ENCODE measurements around the gene TECR. TPM values are rescaled to one million over a fixed set of nuclear protein-coding genes. Genes with fewer than 3 reads are reported as not detected.
A peak's percentile ranks its signal among the peaks of the same experiment; 100 is the strongest.

Gene TECR
- total RNA-seq, 1 experiment from 2014 or later, result 164 TPM

- H3K23ac ChIP-seq (ENCODE audit: insufficient read length, low read depth, low read length), result no peak overlapping the region
- no peaks in the 10 kb centered on the region for H3K79me2 ChIP-seq (ENCODE audit: insufficient read depth, low read length)
- H3K56ac ChIP-seq (ENCODE audit: insufficient read length, low read depth, low read length), result no peak overlapping the region
- H4K91ac ChIP-seq (ENCODE audit: insufficient read length, low read depth, low read length), result no peak overlapping the region
- DNase-seq, result peak; percentile 69
- H3K9ac ChIP-seq (ENCODE audit: extremely low read depth, insufficient read length, low read length), result no peak overlapping the region
- H4K5ac ChIP-seq (ENCODE audit: insufficient read length, low read depth, low read length), result no peak overlapping the region
- H3K79me1 ChIP-seq (ENCODE audit: insufficient read depth, low read depth, low read length, poor library complexity, severe bottlenecking), result no peaks in the 10 kb centered on the region
- no peak overlapping the region for H3K4me3 Mint-ChIP-seq
- H4K20me1 ChIP-seq (ENCODE audit: control insufficient read depth, insufficient read depth, insufficient read length), result no peaks in the 10 kb centered on the region
- no peak overlapping the region for H2BK120ac ChIP-seq (ENCODE audit: low read depth, low read length, poor library complexity, severe bottlenecking)
- no peak overlapping the region for H4K8ac ChIP-seq (replicated peaks; ENCODE audit: insufficient read length, low read depth, low read length)
- H3K14ac ChIP-seq (ENCODE audit: insufficient read depth, low read length), result no peak overlapping the region
- H3K36me3 Mint-ChIP-seq (ENCODE audit: insufficient read depth in 1 of 3, low read depth in 3 of 3), result no peaks in the 10 kb centered on the region
- peaks cover 2 to 3% of the 10 kb centered on the region in 2 experiments; a peak in 3 of 4 replicates for H3K4me1 Mint-ChIP-seq
- no peak overlapping the region for H3K4me2 ChIP-seq (ENCODE audit: insufficient read depth, insufficient read length, low read length)
- no peaks in the 10 kb centered on the region for H3K9me3 ChIP-seq (ENCODE audit: control insufficient read depth, low read depth, low read length)
- TF ChIP-seq, protein P1, sequence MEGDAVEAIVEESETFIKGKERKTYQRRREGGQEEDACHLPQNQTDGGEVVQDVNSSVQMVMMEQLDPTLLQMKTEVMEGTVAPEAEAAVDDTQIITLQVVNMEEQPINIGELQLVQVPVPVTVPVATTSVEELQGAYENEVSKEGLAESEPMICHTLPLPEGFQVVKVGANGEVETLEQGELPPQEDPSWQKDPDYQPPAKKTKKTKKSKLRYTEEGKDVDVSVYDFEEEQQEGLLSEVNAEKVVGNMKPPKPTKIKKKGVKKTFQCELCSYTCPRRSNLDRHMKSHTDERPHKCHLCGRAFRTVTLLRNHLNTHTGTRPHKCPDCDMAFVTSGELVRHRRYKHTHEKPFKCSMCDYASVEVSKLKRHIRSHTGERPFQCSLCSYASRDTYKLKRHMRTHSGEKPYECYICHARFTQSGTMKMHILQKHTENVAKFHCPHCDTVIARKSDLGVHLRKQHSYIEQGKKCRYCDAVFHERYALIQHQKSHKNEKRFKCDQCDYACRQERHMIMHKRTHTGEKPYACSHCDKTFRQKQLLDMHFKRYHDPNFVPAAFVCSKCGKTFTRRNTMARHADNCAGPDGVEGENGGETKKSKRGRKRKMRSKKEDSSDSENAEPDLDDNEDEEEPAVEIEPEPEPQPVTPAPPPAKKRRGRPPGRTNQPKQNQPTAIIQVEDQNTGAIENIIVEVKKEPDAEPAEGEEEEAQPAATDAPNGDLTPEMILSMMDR (conservative IDR thresholded peaks at IDR 0.05), result no peak
- H3T11ph ChIP-seq (ENCODE audit: low read length), result no peak overlapping the region
- H2AFZ ChIP-seq (ENCODE audit: low read length), result no peak overlapping the region
- no peak overlapping the region for H3K27ac ChIP-seq (ENCODE audit: insufficient read length, low read depth, low read length)
- no peak overlapping the region for H2BK12ac ChIP-seq (ENCODE audit: insufficient read length, low read depth, low read length)
- H2BK20ac ChIP-seq (ENCODE audit: low read depth, low read length, poor library complexity, severe bottlenecking), result no peak overlapping the region
- H3K23me2 ChIP-seq (ENCODE audit: insufficient read length, low read depth, low read length, poor library complexity, severe bottlenecking), result no peaks in the 10 kb centered on the region
- no peak overlapping the region for H3K18ac ChIP-seq (ENCODE audit: insufficient read length, low read depth, low read length)
- WGBS (ENCODE audit: extremely low coverage, insufficient read length, low lambda C conversion rate), result no CpG with 5 or more reads among the region's 6 CpGs
- no peaks in the 10 kb centered on the region for H3K27me3 ChIP-seq (ENCODE audit: insufficient read depth, low read length)
- H2BK5ac ChIP-seq (ENCODE audit: insufficient read length, low read length), result no peak overlapping the region
- H2AK5ac ChIP-seq (ENCODE audit: insufficient read length, low read length), result no peak overlapping the region
- H3K4me1 ChIP-seq (ENCODE audit: insufficient read depth, low read length), result no peaks in the 10 kb centered on the region
- no peak overlapping the region for H2BK15ac ChIP-seq (ENCODE audit: low read depth, low read length)
- H3K9me3 Mint-ChIP-seq, result peaks cover 0 to 21% of the 10 kb centered on the region in 2 experiments; a peak in 2 of 5 replicates
- H3K4ac ChIP-seq (ENCODE audit: low read depth, low read length), result no peak overlapping the region
- no peaks in the 10 kb centered on the region for H3K27me3 Mint-ChIP-seq (ENCODE audit: low read depth)
- peak overlapping the region in 1 of 3 experiments; percentile 28; a peak in 1 of 7 replicates for H3K27ac Mint-ChIP-seq
Observed at GRCh38 chr19:14577885-14578427, 48.6 kb downstream of the TECR start.

All from H9 (cell line).